22Rv1 (cell line): Measurements from ENCODE around the gene ACTR3.

Experiments used
- H3K27ac ChIP-seq: fragments of 450-650 bp; 2 replicates; pipeline ENCODE4 v1.5.1; 2017
- CTCF ChIP-seq: fragments of 450-650 bp; IDR thresholded peaks from 2 replicates; pipeline ENCODE4 v1.5.1; 2017; ENCODE audit warnings: mild to moderate bottlenecking
- ZFX ChIP-seq: fragments of 450-650 bp; IDR thresholded peaks from 2 replicates; pipeline ENCODE4 v1.6.1; 2017; ENCODE audit warnings: antibody characterized with exemption, borderline replicate concordance

ACTR3 gene

GRCh38 chr2:113907297-113907696 is 17.4 kb downstream of the ACTR3 start:
- TF ChIP-seq CTCF: no peak
- TF ChIP-seq ZFX: no peak
- no peak overlapping the region for H3K27ac ChIP-seq

- no peak overlapping the region for H3K27ac ChIP-seq
- TF ChIP-seq ZFX (no peak), CTCF (no peak)
Observed at GRCh38 chr2:113910110-113910717, 20.3 kb downstream of the ACTR3 start.

GRCh38 chr2:113910967-113911678 is 21.2 kb downstream of the ACTR3 start:
- H3K27ac ChIP-seq: no peak overlapping the region
- TF ChIP-seq ZFX (no peak), CTCF (no peak)

DNA sequence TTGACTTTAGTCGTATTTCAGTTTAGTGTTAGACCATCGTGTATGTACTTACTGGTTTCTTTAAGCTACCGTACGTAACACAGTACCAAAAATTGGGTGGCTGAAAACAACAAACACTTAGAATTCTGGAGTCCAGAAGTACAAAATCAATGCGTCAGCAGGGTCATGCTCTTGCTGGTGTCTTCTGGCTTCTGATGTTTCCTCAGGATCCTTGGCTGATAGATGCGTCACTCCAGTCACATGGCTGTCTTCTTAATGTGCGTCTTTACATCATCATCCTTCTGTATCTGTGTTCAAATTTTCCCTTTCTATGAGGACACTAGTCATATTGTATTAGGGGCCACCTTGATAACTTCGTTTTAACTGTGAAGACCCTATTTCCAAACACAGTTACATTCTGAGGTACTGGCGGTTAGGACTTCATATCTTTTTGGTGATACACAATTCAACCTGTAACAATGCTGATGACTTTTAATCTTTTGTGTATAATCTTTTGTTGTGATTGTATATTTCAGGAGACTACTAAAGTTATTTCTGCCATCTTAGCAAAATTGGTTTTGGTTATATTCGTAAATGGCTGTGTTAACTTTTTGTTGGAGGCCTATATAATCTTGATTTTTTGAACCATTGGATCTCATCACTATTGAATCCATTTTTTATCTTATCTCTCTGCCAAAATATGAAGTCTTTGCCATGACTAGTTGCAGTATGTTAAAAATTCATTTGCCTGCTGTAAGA is 25.4 kb downstream of the ACTR3 start:
- TF ChIP-seq CTCF (no peak), ZFX (no peak)
- H3K27ac ChIP-seq: no peak overlapping the region

- no peak overlapping the region for H3K27ac ChIP-seq
- TF ChIP-seq CTCF (no peak), ZFX (no peak)
Observed at GRCh38 chr2:113918229-113918628, 28.3 kb downstream of the ACTR3 start.

GRCh38 chr2:113920996-113921395 is 31.1 kb downstream of the ACTR3 start:
- H3K27ac ChIP-seq: no peak overlapping the region
- TF ChIP-seq ZFX (no peak), CTCF (no peak)

- no peak for TF ChIP-seq CTCF
- TF ChIP-seq ZFX: no peak
- H3K27ac ChIP-seq: no peak overlapping the region
Observed at GRCh38 chr2:113922335-113922734, 32.4 kb downstream of the ACTR3 start.
